Sciatic nerve (tissue), 2 donors: Measurements from ENCODE around the gene COX7C. TPM values are rescaled to one million over a fixed set of nuclear protein-coding genes. Genes with fewer than 3 reads are reported as not detected.
"Not testable (repeated sequence)": the region's sequence is repeated elsewhere in the genome, so short reads cannot be mapped to it uniquely, and the experiment has no call there.

Experiments used
- ATAC-seq: fragments of 200-7000 bp; cut with Tn5 transposase; one replicate; pipeline ENCODE4 v1.9.1; 2020; ENCODE audit warnings: mild to moderate bottlenecking, moderate library complexity
- DNase-seq: peaks from one replicate; pipeline ENCODE4 v3.0.0-alpha.2; 2020; ENCODE audit warnings: low spot score
- intact Hi-C: fragments of 100-400 bp; cut with DNase I; formaldehyde crosslinking; loops from one replicate; pipeline ENCODE4 v1.14.2; 2022
- total RNA-seq: library from RNA; stranded (reverse); fragmentation: NEBNext Ultra II Directional; extraction: Animal tissue kit (Norgen Biotek cat#: 25700); gene quantifications from one replicate; pipeline ENCODE4 v1.2.1, GENCODE V29; 2021
- donor health status: DM: no; HTN: no; CAD: no.
- donor health status: DM: no; HTN: no; CAD: no.

COX7C gene
- total RNA-seq, result 341 TPM

GRCh38 chr5:86617756-86618576 is at the start of gene COX7C:
Gene COX7C (plus strand): TSS chr5:86617941. CDS start chr5:86618056, 115 bp downstream.
- DNase-seq (peak; percentile 93), ATAC-seq (peak; percentile 99)
- intact Hi-C loops, result no loop called here

- intact Hi-C loops, result not testable (repeated sequence)
Observed at GRCh38 chr5:86569522-86570426, 48.0 kb upstream of the COX7C start.

GRCh38 chr5:86570427-86571083 is 47.2 kb upstream of the COX7C start:
- DNase-seq (no peak), ATAC-seq (no peak)
- intact Hi-C loops, result no loop called here

More at GRCh38 chr5:86569522-86570426, 48.0 kb upstream of the COX7C start:
- ATAC-seq, DNase-seq: not testable (repeated sequence)

DNA sequence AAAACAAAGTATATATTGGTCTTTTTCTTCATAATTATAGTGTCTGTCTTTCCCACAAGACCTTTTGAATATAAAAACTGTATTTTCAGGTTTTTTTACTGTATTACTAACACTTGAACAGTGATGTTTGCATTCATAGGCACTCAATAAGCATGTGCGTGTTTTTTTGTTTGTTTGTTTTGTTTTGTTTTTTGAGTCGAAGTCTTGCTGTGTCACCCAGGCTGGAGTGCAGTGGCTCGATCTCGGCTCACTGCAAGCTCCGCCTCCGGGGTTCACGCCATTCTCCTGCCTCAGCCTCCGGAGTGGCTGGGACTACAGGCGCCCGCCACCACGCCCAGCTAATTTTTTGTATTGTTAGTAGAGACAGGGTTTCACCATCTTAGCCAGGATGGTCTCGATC is 46.6 kb upstream of the COX7C start:
- intact Hi-C loops, ATAC-seq, DNase-seq: not testable (repeated sequence)

GRCh38 chr5:86572825-86573517 is 44.8 kb upstream of the COX7C start:
- intact Hi-C loops, result no loop called here
- DNase-seq (no peak), ATAC-seq (no peak)

DNA sequence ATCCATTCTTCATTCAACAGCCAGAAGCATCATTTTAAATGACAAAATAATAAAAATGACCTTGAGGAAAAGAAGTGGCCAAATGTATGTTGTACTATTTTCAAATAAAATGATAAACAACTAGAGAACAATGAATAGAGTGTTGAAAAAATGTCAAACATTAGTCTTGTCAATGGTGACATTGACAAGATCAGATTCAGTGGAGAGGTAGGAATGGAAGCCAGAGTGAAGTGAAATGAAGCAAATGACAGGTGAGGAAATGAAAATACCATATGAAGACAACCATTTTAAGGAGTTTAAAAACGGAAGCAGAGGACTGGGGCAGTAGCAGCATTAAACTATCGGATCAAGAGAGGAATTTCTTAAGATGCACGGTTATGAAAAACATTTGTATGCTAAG is 38.2 kb upstream of the COX7C start:
- intact Hi-C loops, result no loop called here
- ATAC-seq (no peak), DNase-seq (no peak)

GRCh38 chr5:86596476-86596875 is 21.3 kb upstream of the COX7C start:
- ATAC-seq (no peak), DNase-seq (no peak)
- intact Hi-C loops, result loop anchor here (5.0 kb wide), 1 partner anchor 1129 kb away; no protein-coding TSS in a partner anchor

DNA sequence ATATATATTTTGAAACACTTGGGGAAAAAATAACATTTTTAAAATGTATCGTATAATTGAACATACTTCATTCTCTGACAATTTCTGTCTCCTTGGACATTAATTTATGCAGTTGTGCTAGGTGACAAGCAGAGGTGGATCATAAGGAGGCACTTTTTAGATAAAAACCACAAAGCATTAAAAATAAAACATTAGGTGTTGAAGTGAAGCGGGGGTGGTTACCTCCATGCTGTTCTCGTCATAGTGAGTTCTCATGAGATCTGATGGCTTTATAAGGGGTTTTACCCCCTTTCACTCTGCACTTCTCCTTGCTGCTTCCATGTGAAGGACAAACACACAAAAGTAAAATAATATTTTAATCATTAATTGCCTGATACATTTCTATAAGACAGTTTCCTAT is 11.9 kb upstream of the COX7C start:
- intact Hi-C loops, result no loop called here
- no peak for ATAC-seq
- no peak for DNase-seq

DNA sequence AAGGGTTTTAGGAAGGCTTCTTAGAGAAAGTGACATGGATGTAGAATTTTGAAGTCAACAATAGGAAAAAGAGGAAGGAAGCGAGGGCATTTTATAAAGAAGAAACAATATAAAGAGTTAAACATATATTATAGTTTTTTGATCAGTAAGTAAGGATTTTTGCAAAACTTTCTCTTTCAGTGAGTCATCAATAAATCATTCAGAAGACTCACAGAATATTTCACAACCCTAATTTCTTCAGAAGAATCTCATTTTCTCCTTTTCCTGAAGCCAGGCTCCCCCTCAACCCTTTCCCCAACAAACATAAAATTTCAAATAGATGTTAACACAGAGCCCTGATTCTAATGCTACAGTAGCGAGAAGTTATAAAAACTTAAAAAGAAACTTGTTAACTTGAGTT is 4.3 kb upstream of the COX7C start:
- DNase-seq (no peak), ATAC-seq (no peak)
- intact Hi-C loops, result no loop called here

- ATAC-seq (peak; percentile 3), DNase-seq (no peak)
- intact Hi-C loops, result no loop called here
Observed at GRCh38 chr5:86617309-86617755, 409 bp upstream of the COX7C start.

- ATAC-seq, result no peak
Observed at GRCh38 chr5:86623785-86624483, 6.2 kb downstream of the COX7C start.

GRCh38 chr5:86625148-86625547 is 7.4 kb downstream of the COX7C start:
- ATAC-seq (no peak), DNase-seq (no peak)
- intact Hi-C loops, result no loop called here

More at GRCh38 chr5:86623785-86624483, 6.2 kb downstream of the COX7C start:
- no peak for DNase-seq
- intact Hi-C loops, result no loop called here

GRCh38 chr5:86626149-86626548 is 8.4 kb downstream of the COX7C start:
- intact Hi-C loops, result no loop called here
- ATAC-seq (no peak), DNase-seq (no peak)

DNA sequence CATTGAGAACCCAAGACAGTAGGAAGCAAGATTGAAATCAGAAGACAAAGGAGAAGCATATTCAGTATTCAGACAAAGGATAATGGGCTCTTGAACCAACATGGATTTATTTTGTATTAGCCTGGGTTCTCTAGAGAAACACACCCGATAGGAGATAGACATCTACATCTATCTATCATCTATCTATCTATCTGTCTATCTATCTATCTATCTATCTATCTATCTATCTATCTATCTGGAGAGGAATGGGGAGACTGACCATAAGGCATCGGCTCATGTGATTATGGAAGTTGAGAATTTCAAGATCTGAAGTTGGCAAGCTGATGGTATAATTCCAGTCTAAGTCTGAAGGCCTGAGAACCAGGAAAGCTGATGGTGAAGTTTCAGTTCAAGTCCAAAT is 13.4 kb downstream of the COX7C start:
- no peak for DNase-seq
- intact Hi-C loops, result no loop called here
- ATAC-seq, result no peak

- ATAC-seq (no peak), DNase-seq (no peak)
- intact Hi-C loops, result no loop called here
Observed at GRCh38 chr5:86640998-86641397, 23.3 kb downstream of the COX7C start.

GRCh38 chr5:86644843-86645242 is 27.1 kb downstream of the COX7C start:
- ATAC-seq (no peak), DNase-seq (no peak)
- intact Hi-C loops, result no loop called here

DNA sequence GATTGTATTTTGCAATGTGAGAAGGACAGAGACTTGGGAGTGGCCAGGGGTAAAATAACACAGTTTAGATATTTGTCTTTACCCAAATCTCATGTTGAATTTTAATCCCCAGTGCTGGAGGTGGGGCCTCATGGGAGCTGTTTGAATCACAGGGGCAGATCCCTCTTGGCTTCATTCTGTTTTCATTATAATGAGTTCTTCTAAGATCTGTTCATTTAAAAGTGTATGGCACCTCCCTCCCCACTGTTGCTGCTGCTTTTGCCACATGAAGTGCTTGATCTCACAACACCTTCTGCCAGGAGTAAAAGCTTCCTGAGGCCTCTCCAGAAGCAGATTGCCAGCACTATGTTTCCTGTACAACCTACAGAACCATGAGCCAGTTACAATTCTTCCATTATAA is 28.1 kb downstream of the COX7C start:
- ATAC-seq (no peak), DNase-seq (no peak)
- intact Hi-C loops, result no loop called here

DNA sequence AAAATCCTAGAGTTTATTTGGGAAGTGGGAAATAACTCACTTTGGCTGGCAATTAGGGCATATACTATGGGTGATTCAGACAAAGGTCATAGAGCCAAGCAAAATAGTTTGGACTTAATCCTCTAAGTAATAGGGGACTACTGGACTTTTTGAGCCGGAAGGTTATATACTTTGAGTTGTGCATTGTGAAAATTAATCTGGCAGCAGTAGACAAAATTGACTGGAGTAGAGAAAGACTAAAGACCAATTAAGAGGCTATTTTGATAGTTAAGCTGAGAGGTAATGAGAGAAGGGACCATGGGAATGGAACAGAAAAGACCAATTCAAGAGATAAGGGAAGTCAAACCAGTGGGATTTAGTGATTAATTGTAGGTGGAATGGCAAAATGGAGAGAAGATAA is 28.9 kb downstream of the COX7C start:
- ATAC-seq, result no peak
- DNase-seq, result no peak
- intact Hi-C loops, result no loop called here
